Measurements from ENCODE around the gene NFS1.
A peak's percentile ranks its signal among the peaks of the same experiment; 100 is the strongest.

The NFS1 gene

GRCh38 chr20:35662551-35662950, 36.6 kb downstream of the NFS1 start:
- Histone ChIP-seq H3K27ac (ENCODE audit: low read length) (no peak overlapping the region), H3K27me3 (ENCODE audit: low read depth, low read length) (no peaks in the 10 kb centered on the region), H4K20me1 (ENCODE audit: insufficient read depth, low read length) (peaks cover 62% of the 10 kb centered on the region), H2AFZ (ENCODE audit: low read depth, low read length) (no peak overlapping the region), H3K79me2 (ENCODE audit: low read length) (peaks cover 77% of the 10 kb centered on the region), H3K4me3 (ENCODE audit: low read length) (peak overlapping the region; percentile 86), H3K36me3 (replicated peaks; ENCODE audit: low read depth, low read length) (peaks cover 4% of the 10 kb centered on the region), H3K9ac (ENCODE audit: low read length) (peak overlapping the region; percentile 98; the same call in 1 of the 2 replicates), H3K4me2 (ENCODE audit: low read length) (peak overlapping the region; percentile 92), H3K9me3 (ENCODE audit: insufficient read depth, low read length) (no peaks in the 10 kb centered on the region), H3K4me1 (ENCODE audit: low read length) (peaks cover 28% of the 10 kb centered on the region)
- TF ChIP-seq CTCF (IDR thresholded peaks at IDR 0.05; ENCODE audit: low read depth, low read length) (no peak), EZH2phosphoT487 (IDR thresholded peaks at IDR 0.05; ENCODE audit: low read depth) (no peak)

- Histone ChIP-seq H3K79me2 (ENCODE audit: low read length) (peaks cover 83% of the 10 kb centered on the region), H3K4me2 (ENCODE audit: low read length) (peak overlapping the region; percentile 92), H4K20me1 (ENCODE audit: insufficient read depth, low read length) (peaks cover 69% of the 10 kb centered on the region), H3K27ac (ENCODE audit: low read length) (no peak overlapping the region), H3K36me3 (replicated peaks; ENCODE audit: low read depth, low read length) (peaks cover 8% of the 10 kb centered on the region), H3K9me3 (ENCODE audit: insufficient read depth, low read length) (no peaks in the 10 kb centered on the region), H3K4me1 (ENCODE audit: low read length) (peaks cover 28% of the 10 kb centered on the region), H3K27me3 (ENCODE audit: low read depth, low read length) (no peaks in the 10 kb centered on the region), H3K9ac (ENCODE audit: low read length) (no peak overlapping the region), H3K4me3 (ENCODE audit: low read length) (peak overlapping the region; percentile 86), H2AFZ (ENCODE audit: low read depth, low read length) (no peak overlapping the region)
- TF ChIP-seq EZH2phosphoT487 (IDR thresholded peaks at IDR 0.05; ENCODE audit: low read depth) (no peak), CTCF (IDR thresholded peaks at IDR 0.05; ENCODE audit: low read depth, low read length) (no peak)
Observed at GRCh38 chr20:35661908-35662307, 37.2 kb downstream of the NFS1 start.

GRCh38 chr20:35661053-35661452, 38.1 kb downstream of the NFS1 start:
- peaks cover 92% of the 10 kb centered on the region for H3K79me2 ChIP-seq (ENCODE audit: low read length)
- no peaks in the 10 kb centered on the region for H3K27me3 ChIP-seq (ENCODE audit: low read depth, low read length)
- no peak overlapping the region for H3K9ac ChIP-seq (ENCODE audit: low read length)
- H3K4me3 ChIP-seq (ENCODE audit: low read length), result 0 out of 2 replicates have a peak overlapping the region, but pooled peaks have one; percentile 86
- H2AFZ ChIP-seq (ENCODE audit: low read depth, low read length), result no peak overlapping the region
- H3K27ac ChIP-seq (ENCODE audit: low read length), result no peak overlapping the region
- H4K20me1 ChIP-seq (ENCODE audit: insufficient read depth, low read length), result peaks cover 77% of the 10 kb centered on the region
- peaks cover 8% of the 10 kb centered on the region for H3K36me3 ChIP-seq (replicated peaks; ENCODE audit: low read depth, low read length)
- H3K4me2 ChIP-seq (ENCODE audit: low read length), result peak overlapping the region; percentile 92
- no peaks in the 10 kb centered on the region for H3K9me3 ChIP-seq (ENCODE audit: insufficient read depth, low read length)
- TF ChIP-seq EZH2phosphoT487 (IDR thresholded peaks at IDR 0.05; ENCODE audit: low read depth), result no peak
- TF ChIP-seq CTCF (IDR thresholded peaks at IDR 0.05; ENCODE audit: low read depth, low read length), result no peak
- H3K4me1 ChIP-seq (ENCODE audit: low read length), result peaks cover 28% of the 10 kb centered on the region

- H2AFZ ChIP-seq (ENCODE audit: low read depth, low read length), result no peak overlapping the region
- H3K27me3 ChIP-seq (ENCODE audit: low read depth, low read length), result no peaks in the 10 kb centered on the region
- H3K36me3 ChIP-seq (replicated peaks; ENCODE audit: low read depth, low read length), result peaks cover 10% of the 10 kb centered on the region
- no peak for TF ChIP-seq CTCF (IDR thresholded peaks at IDR 0.05; ENCODE audit: low read depth, low read length)
- TF ChIP-seq EZH2phosphoT487 (IDR thresholded peaks at IDR 0.05; ENCODE audit: low read depth), result no peak
- peaks cover 99% of the 10 kb centered on the region for H3K79me2 ChIP-seq (ENCODE audit: low read length)
- no peak overlapping the region for H3K4me3 ChIP-seq (ENCODE audit: low read length)
- H3K9me3 ChIP-seq (ENCODE audit: insufficient read depth, low read length), result no peaks in the 10 kb centered on the region
- 0 out of 2 replicates have a peak overlapping the region, but pooled peaks have one; percentile 92 for H3K4me2 ChIP-seq (ENCODE audit: low read length)
- H4K20me1 ChIP-seq (ENCODE audit: insufficient read depth, low read length), result peaks cover 85% of the 10 kb centered on the region
- H3K9ac ChIP-seq (ENCODE audit: low read length), result no peak overlapping the region
- H3K27ac ChIP-seq (ENCODE audit: low read length), result no peak overlapping the region
- H3K4me1 ChIP-seq (ENCODE audit: low read length), result peaks cover 28% of the 10 kb centered on the region
Observed at GRCh38 chr20:35660122-35660937, 38.8 kb downstream of the NFS1 start.
